Immature natural killer cell (primary cell): Measurements from ENCODE around the gene RMND1. TPM values are rescaled to one million over a fixed set of nuclear protein-coding genes. Genes with fewer than 3 reads are reported as not detected.
"Not testable (repeated sequence)": the region's sequence is repeated elsewhere in the genome, so short reads cannot be mapped to it uniquely, and the experiment has no call there.

Source experiments
- DNase-seq, 3 donors: peaks; one replicate each; pipeline ENCODE4 v3.0.0; 2022; ENCODE audit warnings: mixed read lengths in 1 of 3
- H3K27ac Mint-ChIP-seq, 6 donors: one replicate each; pipeline ENCODE4 v1.8.0; 2020; ENCODE audit warnings: mixed read lengths in 6 of 6, mild to moderate bottlenecking in 5 of 6, inconsistent platforms in 4 of 6, moderate library complexity in 3 of 6
- H3K27me3 Mint-ChIP-seq, 3 donors: one replicate each; pipeline ENCODE4 v1.8.0; 2020 to 2021; ENCODE audit warnings: low read depth in 3 of 3, mild to moderate bottlenecking in 3 of 3, mixed read lengths in 3 of 3, moderate library complexity in 3 of 3, inconsistent platforms in 1 of 3
- H3K36me3 Mint-ChIP-seq, 3 donors: one replicate each; pipeline ENCODE4 v1.8.0; 2020; ENCODE audit warnings: mixed read lengths in 3 of 3, inconsistent platforms in 2 of 3, mild to moderate bottlenecking in 2 of 3
- H3K4me1 Mint-ChIP-seq, 2 donors: one replicate each; pipeline ENCODE4 v1.8.0; 2020; ENCODE audit warnings: inconsistent platforms in 2 of 2, mild to moderate bottlenecking in 2 of 2, mixed read lengths in 2 of 2, moderate library complexity in 1 of 2
- H3K4me3 Mint-ChIP-seq, 5 donors: one replicate each; pipeline ENCODE4 v1.8.0; 2020; ENCODE audit warnings: mild to moderate bottlenecking in 5 of 5, mixed read lengths in 5 of 5, inconsistent platforms in 3 of 5, moderate library complexity in 3 of 5
- H3K9me3 Mint-ChIP-seq, 6 donors: one replicate each; pipeline ENCODE4 v1.8.0; 2020; ENCODE audit warnings: mild to moderate bottlenecking in 6 of 6, mixed read lengths in 6 of 6, inconsistent platforms in 4 of 6, moderate library complexity in 3 of 6
- polyA plus RNA-seq, 3 donors: library from polyadenylated mRNA; unstranded; fragments of 300-500 nt; fragmentation: Illumina TruSeq; gene quantifications; one replicate each; pipeline ENCODE4 v1.2.3, GENCODE V29; 2021

Gene RMND1
- polyA plus RNA-seq, 3 donors from 2014 or later, result 6.4 to 13.3 (median 7.5) TPM

DNA sequence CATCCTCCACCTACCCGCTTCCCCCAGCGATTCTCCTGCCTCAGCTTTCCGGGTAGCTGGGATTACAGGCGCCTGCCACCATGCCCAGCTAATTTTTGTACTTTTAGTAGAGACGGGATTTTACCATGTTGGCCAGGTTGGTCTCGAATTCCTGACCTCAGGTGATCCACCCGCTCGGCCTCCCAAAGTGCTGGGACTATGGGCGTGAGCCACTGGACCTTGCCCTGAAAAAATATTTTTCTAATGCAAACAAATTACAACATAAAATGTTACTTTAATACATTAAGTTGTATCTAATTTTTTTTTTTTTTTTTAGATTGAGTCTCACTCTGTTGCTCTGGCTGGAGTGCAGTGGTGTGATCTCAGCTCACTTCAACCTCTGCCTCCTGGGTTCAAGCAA is 69.3 kb downstream of the RMND1 start:
- H3K36me3 Mint-ChIP-seq, H3K4me3 Mint-ChIP-seq: not testable (repeated sequence)
- peaks cover 69 to 80% of the 10 kb centered on the region in 2 donors for H3K4me1 Mint-ChIP-seq

DNA sequence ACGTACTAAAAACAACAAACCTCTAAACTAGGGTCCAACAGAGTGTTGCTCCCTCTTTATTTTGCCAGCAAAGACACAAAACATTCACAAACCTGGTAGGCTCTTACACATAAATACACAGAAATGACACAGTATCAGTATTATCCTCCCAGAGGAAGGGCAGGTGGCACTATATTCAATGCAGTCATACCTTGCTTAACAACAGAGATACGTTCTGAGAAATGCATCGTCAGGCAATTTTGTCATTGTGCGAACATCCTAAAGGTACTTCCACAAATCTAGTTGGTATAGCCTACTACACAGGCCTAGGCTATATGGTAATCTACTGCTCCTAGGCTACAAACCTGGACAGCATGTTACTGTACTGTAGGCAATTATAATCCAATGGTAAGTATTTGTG is 70.2 kb downstream of the RMND1 start:
- H3K9me3 Mint-ChIP-seq, result no peaks in the 10 kb centered on the region
- H3K4me1 Mint-ChIP-seq, result peaks cover 70 to 78% of the 10 kb centered on the region in 2 donors
- H3K27ac Mint-ChIP-seq, result peak overlapping the region; percentile 50 to 100 (median 95)
- H3K4me3 Mint-ChIP-seq, result peak overlapping the region; percentile 0 to 56 (median 44)
- H3K36me3 Mint-ChIP-seq, result peaks cover 0 to 6% (median 4%) of the 10 kb centered on the region in 3 donors
- DNase-seq, result no peak
- H3K27me3 Mint-ChIP-seq, result peaks cover 0 to 5% (median 5%) of the 10 kb centered on the region in 3 donors

More for the DNA sequence above, 69.3 kb downstream of the RMND1 start:
- H3K27me3 Mint-ChIP-seq, H3K9me3 Mint-ChIP-seq, DNase-seq: not testable (repeated sequence)
- peak overlapping the region in 1 of 6 donors; percentile 45 for H3K27ac Mint-ChIP-seq

GRCh38 chr6:151380848-151381205 is 71.1 kb downstream of the RMND1 start:
- Mint-ChIP-seq H3K27ac (peak overlapping the region; percentile 93 to 100 (median 98)), H3K9me3 (no peaks in the 10 kb centered on the region), H3K4me1 (peaks cover 73 to 81% of the 10 kb centered on the region in 2 donors), H3K4me3 (peak overlapping the region; percentile 81 to 93 (median 88)), H3K27me3 (peaks cover 2 to 5% (median 5%) of the 10 kb centered on the region in 3 donors), H3K36me3 (peaks cover 0 to 6% (median 4%) of the 10 kb centered on the region in 3 donors)
- DNase-seq, result no peak

DNA sequence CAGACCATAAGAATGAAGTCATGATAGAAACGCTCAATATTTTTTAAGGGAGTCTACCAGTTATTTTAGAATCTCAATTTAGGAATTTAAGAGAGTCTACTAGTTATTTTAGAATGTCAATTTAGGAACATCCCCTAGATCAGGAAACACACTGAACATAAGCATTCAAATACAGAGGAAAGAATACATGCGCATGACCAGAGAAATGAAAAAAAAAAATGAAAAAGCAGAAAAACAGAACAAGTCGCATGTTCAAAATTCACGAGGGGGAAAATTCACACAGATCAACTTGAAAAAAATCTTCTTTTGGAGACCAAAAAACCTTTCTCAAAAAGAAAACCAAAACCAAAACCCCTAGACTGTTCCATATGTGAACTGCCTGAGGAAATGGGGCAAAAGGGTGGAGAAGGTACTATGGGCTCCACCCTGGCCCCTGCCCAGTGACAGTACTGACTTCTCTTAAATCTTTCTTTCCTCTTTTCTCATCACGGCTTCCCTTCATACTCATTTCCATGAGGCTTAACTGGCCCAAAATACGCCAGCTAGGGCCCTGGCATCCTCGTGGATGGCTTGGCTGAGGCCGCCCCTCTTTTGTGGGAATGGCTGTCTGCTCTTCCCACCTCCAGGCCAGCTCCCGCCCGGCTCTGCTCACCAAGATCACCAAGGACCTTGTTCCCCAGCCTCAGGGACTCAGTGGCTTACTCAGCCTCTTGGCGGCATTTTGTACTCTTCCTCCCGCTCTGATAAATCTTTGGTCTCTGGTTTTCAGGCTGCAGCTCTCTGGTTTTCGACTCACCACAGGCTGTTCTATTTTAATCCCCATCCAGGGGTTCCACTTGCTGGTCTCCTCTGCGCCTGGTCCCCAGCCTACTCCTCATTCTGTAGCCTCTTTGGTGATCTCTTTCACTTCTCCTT is 71.7 kb downstream of the RMND1 start:
- peak; percentile 59 to 63 (median 60) for DNase-seq
- Mint-ChIP-seq H3K4me1 (peaks cover 73 to 81% of the 10 kb centered on the region in 2 donors), H3K36me3 (peaks cover 0 to 6% (median 4%) of the 10 kb centered on the region in 3 donors), H3K27me3 (peaks cover 2 to 5% (median 5%) of the 10 kb centered on the region in 3 donors), H3K4me3 (peak overlapping the region; percentile 81 to 93 (median 88)), H3K9me3 (no peaks in the 10 kb centered on the region), H3K27ac (peak overlapping the region; percentile 93 to 100 (median 98))

GRCh38 chr6:151377095-151377494 is 74.8 kb downstream of the RMND1 start:
- no peak for DNase-seq
- H3K4me1 Mint-ChIP-seq, result peaks cover 84 to 94% of the 10 kb centered on the region in 2 donors
- peaks cover 8 to 23% (median 22%) of the 10 kb centered on the region in 3 donors for H3K27me3 Mint-ChIP-seq
- peak overlapping the region in 2 of 5 donors; percentile 21 to 66 for H3K4me3 Mint-ChIP-seq
- no peaks in the 10 kb centered on the region for H3K9me3 Mint-ChIP-seq
- peaks cover 0 to 6% (median 3%) of the 10 kb centered on the region in 3 donors for H3K36me3 Mint-ChIP-seq
- H3K27ac Mint-ChIP-seq, result peak overlapping the region in 4 of 6 donors; percentile 86 to 93 (median 90)

DNA sequence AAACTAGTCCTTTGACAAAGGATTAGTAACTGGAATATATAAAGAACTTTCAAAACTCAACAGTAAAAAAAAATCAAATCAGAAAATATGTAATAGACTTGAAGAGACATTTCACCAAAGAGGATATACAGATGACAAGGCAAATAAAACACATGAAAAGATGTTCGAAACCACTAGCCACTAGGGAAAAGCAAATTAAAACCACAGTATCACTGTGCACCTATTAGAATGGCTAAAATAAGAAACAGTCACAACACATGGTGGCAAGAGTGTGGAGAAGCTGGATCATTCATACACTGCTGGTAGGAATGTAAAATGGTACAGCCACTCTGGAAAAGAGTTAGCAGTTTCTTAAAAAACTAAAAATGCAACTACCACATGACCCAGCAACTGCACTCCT is 75.5 kb downstream of the RMND1 start:
- Mint-ChIP-seq H3K36me3 (peaks cover 0 to 11% (median 3%) of the 10 kb centered on the region in 3 donors), H3K27me3 (peaks cover 11 to 24% (median 24%) of the 10 kb centered on the region in 3 donors), H3K4me1 (peaks cover 87 to 95% of the 10 kb centered on the region in 2 donors)

GRCh38 chr6:151375833-151376232 is 76.1 kb downstream of the RMND1 start:
- H3K27ac Mint-ChIP-seq, result peak overlapping the region; percentile 86 to 93 (median 88)
- H3K27me3 Mint-ChIP-seq, result peaks cover 11 to 24% (median 24%) of the 10 kb centered on the region in 3 donors
- DNase-seq, result no peak
- peaks cover 88 to 95% of the 10 kb centered on the region in 2 donors for H3K4me1 Mint-ChIP-seq
- peaks cover 0 to 15% (median 8%) of the 10 kb centered on the region in 3 donors for H3K36me3 Mint-ChIP-seq
- H3K4me3 Mint-ChIP-seq, result peak overlapping the region; percentile 51 to 80 (median 68)
- no peaks in the 10 kb centered on the region for H3K9me3 Mint-ChIP-seq

More for the DNA sequence above, 75.5 kb downstream of the RMND1 start:
- H3K9me3 Mint-ChIP-seq, result no peaks in the 10 kb centered on the region
- peak overlapping the region; percentile 86 to 93 (median 88) for H3K27ac Mint-ChIP-seq
- peak overlapping the region; percentile 51 to 80 (median 68) for H3K4me3 Mint-ChIP-seq
- no peak for DNase-seq

- Mint-ChIP-seq H3K4me3 (peak overlapping the region; percentile 61 to 90 (median 80)), H3K4me1 (peaks cover 78 to 86% of the 10 kb centered on the region in 2 donors), H3K9me3 (no peaks in the 10 kb centered on the region), H3K27ac (peak overlapping the region; percentile 86 to 97 (median 94)), H3K27me3 (peaks cover 5 to 24% (median 20%) of the 10 kb centered on the region in 3 donors), H3K36me3 (peaks cover 0 to 15% (median 8%) of the 10 kb centered on the region in 3 donors)
- DNase-seq, result peak; percentile 53 to 57 (median 56)
Observed at GRCh38 chr6:151374036-151374683, 77.8 kb downstream of the RMND1 start.

DNA sequence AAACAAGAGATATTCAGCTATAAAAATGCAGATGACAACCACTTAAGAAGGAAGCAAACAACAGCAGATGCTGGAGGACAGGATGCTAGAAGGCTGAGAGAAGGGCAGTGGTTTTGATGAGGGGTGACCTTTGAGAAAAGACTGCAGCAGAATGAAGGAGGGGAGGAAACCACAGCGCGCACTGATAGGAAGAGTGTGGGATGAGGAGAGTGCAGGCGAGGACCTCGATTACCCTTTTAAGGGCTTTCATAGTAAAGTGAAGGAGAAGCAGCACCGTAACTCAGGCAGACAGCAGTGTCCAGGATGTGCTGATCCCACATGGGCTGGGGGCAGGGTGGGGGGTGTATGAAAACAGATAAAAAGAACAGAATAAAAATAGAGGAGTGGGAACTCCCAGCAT is 79.8 kb downstream of the RMND1 start:
- peaks cover 0 to 15% (median 8%) of the 10 kb centered on the region in 3 donors for H3K36me3 Mint-ChIP-seq
- DNase-seq, result peak in 1 of 3 donors; percentile 24
- peaks cover 5 to 24% (median 20%) of the 10 kb centered on the region in 3 donors for H3K27me3 Mint-ChIP-seq
- H3K4me3 Mint-ChIP-seq, result peak overlapping the region; percentile 61 to 85 (median 80)
- peaks cover 64 to 71% of the 10 kb centered on the region in 2 donors for H3K4me1 Mint-ChIP-seq
- peak overlapping the region; percentile 86 to 93 (median 88) for H3K27ac Mint-ChIP-seq
- no peaks in the 10 kb centered on the region for H3K9me3 Mint-ChIP-seq

GRCh38 chr6:151370509-151371078 is 81.3 kb downstream of the RMND1 start:
- H3K9me3 Mint-ChIP-seq, result no peaks in the 10 kb centered on the region
- no peak for DNase-seq
- peaks cover 5 to 22% (median 20%) of the 10 kb centered on the region in 3 donors for H3K27me3 Mint-ChIP-seq
- H3K4me1 Mint-ChIP-seq, result peaks cover 51 to 55% of the 10 kb centered on the region in 2 donors
- H3K27ac Mint-ChIP-seq, result peak overlapping the region; percentile 44 to 93 (median 88)
- peaks cover 10 to 19% (median 18%) of the 10 kb centered on the region in 3 donors for H3K36me3 Mint-ChIP-seq
- no peak overlapping the region for H3K4me3 Mint-ChIP-seq

- Mint-ChIP-seq H3K4me1 (peaks cover 3 to 15% of the 10 kb centered on the region in 2 donors), H3K36me3 (peaks cover 24 to 41% (median 33%) of the 10 kb centered on the region in 3 donors), H3K9me3 (no peaks in the 10 kb centered on the region), H3K27ac (peak overlapping the region in 2 of 6 donors; percentile 40 to 78), H3K27me3 (no peaks in the 10 kb centered on the region), H3K4me3 (no peak overlapping the region)
- DNase-seq, result no peak
Observed at GRCh38 chr6:151365233-151365632, 86.7 kb downstream of the RMND1 start.

GRCh38 chr6:151359486-151359885 is 92.4 kb downstream of the RMND1 start:
- Mint-ChIP-seq H3K36me3 (peaks cover 15 to 24% (median 16%) of the 10 kb centered on the region in 3 donors), H3K4me1 (peaks cover 6 to 19% of the 10 kb centered on the region in 2 donors)

GRCh38 chr6:151358475-151358874 is 93.5 kb downstream of the RMND1 start:
- no peaks in the 10 kb centered on the region for H3K27me3 Mint-ChIP-seq
- peaks cover 10 to 17% (median 10%) of the 10 kb centered on the region in 3 donors for H3K36me3 Mint-ChIP-seq
- H3K4me1 Mint-ChIP-seq, result peaks cover 6 to 13% of the 10 kb centered on the region in 2 donors
- H3K27ac Mint-ChIP-seq, result peak overlapping the region in 2 of 6 donors; percentile 53 to 61
- H3K4me3 Mint-ChIP-seq, result no peak overlapping the region
- H3K9me3 Mint-ChIP-seq, result no peaks in the 10 kb centered on the region
- no peak for DNase-seq

More at GRCh38 chr6:151359486-151359885, 92.4 kb downstream of the RMND1 start:
- Mint-ChIP-seq H3K4me3 (no peak overlapping the region), H3K27me3 (no peaks in the 10 kb centered on the region), H3K27ac (no peak overlapping the region), H3K9me3 (no peaks in the 10 kb centered on the region)
- no peak for DNase-seq
